ENCODE measurements around the gene ADSS1.

ADSS1 gene

DNA sequence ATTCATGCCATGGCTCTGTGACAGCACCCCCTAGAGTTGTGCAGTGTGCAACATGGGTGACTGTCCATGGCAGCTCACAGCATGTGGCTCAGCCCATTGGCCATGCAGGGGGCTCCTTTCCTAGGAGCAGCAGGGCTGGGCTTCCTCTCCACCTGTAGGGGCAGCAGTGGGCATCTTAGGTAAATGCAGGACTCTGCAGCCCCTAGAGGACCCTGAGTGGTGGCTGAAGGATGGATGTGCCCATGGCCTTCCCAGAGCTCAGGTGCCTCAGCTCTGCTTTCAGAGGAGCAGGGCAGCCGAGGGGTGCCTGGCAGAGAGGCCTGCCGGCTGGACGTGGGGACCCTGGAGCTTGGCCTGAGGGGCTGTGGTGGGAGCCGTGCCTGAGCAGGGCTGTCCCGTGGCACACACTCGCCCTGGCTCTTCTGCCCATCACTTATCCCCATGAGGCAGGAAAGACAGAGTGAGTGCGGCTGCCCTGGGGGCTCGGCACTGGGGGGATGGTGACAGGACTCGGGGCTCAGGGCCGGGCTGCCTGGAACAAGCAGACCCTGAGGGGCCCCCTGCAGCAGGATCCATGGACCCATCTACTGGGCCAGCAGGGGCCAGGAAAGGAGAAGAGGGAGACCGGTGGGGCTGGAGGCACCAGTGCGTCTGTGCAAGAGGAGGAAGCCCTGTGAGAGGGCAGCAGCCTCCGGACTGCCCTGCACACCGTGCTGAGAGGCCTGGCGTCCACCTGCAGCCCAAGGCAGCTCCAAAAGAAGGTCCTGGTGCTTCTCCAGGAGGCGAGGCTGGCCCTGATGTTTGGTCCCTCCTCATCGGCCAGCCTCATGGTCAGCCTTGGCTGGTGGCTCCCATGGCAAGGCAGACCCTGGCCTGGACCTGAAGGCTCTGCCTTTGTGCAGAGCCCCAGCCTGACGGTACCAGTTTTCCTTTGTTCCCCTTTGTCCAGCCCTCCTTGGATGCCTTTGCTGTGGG, 7.6 kb downstream of the ADSS1 start:
- no peak for DNase-seq (ENCODE audit: low read depth in 2 of 3, low spot score in 2 of 3)

DNA sequence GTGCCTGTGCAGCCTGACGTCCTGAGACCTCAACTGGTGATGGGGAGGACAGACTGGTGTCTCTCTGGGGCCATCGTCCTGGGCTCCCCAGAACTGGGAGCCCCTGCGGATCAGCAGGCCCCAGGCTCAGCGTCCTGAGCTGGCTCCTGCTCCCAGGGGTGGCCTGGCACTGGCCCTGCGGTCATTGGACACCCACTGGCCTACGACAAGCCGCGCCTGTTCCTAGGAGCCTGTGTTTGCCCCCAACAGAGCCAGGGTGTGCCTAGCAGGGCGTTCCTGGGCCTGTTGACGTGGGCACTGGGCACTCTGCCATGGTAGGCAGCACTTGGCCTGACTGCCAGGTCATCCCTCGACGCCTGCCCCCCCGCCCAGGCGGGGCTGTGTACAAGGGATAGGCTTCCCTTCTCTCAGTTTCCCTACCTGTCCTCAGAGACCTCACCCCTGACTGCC, 8.4 kb downstream of the ADSS1 start:
- DNase-seq (ENCODE audit: low read depth in 2 of 3, low spot score in 2 of 3): no peak

DNA sequence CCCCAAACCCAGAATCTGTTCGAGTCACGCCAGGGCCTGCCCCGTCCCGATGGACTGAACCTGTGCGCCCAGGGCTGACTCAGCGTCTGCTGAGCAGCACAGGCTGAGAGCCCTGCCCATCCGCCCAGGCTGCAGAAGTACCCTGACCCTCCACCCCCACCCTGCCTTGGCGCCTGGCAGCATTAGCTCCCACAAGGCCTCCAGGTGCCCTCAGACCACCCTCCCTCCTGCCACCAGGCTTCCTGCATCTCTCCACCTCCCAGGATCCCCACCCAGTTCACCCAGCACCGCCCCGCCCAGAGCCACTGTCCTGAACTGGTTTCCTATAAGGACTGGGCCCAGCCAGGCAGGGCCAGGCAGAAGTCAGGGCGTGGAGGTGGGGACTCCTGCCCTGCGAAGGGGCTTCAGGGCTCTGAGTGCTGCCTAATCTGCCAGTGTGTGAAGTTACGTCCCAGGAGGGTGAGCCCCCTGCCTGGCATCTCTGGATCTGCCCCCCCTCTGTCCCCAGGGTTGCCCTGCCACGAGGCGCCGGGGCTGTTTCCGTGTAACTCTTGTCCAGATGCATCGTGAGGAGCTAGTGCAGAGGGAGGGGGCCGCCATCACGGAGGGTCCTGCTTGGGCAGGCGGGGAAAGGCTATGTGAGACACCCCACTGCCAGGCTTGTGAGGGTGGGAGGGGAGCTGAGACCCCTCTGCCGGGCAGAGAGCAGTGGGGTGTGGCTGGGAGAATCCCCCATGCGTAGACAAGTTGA, 9.1 kb downstream of the ADSS1 start:
- no peak for DNase-seq (ENCODE audit: low read depth in 2 of 3, low spot score in 2 of 3)

DNA sequence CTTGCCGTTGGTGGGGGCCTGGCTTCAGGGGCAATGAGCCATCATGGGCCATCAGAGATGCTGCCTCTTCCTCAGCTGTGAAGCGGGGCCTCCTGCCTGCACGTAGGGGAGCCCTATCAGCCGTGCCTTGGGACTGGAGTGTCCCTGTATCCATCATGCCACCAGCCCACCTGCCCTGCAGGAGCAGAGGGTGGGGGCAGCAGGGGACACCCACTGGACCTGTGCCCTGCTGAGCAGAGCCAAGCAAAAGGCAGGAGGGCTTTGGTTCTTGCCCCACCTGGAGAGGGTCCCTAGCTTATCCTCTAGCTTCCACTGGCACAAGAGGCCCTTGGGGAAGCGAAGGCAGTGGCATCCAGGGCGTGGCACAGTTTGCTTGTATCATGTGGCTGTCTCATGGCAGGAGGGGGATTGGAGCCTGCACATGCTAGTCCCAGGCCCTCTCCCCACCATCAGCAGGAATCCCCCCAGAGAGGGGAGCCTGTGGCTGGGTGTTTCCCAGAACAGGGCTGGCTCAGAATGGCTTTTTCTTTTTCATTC, 10.1 kb downstream of the ADSS1 start:
- no peak for DNase-seq (ENCODE audit: low read depth in 2 of 3, low spot score in 2 of 3)

DNA sequence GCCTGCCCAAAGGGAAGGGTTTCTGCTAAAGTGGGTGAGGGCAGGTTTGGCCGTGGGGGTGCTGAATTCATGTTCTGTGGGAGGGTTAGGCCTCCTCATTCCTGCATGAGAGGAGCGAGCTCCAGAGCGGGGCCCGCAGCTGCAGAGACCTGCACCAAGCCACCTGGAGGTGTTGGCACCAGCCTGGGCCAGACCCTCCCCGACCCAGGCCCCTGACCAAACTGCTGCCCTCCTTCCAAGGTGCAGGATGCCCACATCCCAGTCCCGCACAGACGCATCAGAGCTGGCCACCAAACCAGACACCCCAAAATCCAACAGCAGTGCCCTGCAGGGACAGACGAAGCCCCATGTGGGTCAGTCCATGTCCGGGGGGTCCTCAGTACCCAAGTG, 10.6 kb downstream of the ADSS1 start:
- no peak for DNase-seq (ENCODE audit: low read depth in 2 of 3, low spot score in 2 of 3)

DNA sequence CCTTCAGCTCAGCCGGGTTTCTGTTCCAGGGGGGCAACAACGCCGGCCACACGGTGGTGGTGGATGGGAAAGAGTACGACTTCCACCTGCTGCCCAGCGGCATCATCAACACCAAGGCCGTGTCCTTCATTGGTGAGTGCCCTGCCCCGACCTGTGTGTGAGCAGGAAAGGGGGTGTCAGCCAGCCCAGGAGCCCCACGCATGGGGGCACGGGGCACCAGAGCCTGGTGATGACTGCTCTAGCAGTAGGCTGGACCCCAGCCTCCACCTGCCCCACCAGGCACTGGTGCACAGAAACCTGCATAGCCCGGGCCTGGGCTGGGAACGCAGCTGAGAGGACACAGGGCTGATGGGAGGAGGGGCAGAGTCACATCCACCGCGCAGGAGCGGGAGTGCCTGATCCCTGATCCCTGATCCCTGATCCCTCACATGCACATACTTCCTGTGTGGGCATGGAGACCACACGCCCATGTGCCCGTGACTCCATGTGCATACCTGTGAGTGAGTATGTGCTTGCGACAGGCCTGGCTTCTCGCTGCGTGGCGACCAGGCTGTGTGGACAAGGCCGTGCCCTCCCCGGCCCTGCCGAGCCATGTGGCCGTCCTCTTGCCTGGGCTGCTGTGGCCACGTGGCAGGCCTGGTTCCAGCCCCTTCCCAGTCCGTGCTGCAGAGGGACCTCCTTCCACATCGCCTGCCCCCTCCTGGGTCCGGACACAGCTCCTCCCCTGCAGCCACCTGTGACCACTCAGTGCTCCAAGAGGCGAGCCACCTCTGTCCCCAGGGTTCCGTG, 11.2 kb downstream of the ADSS1 start:
- no peak for DNase-seq (ENCODE audit: low read depth in 2 of 3, low spot score in 2 of 3)

DNA sequence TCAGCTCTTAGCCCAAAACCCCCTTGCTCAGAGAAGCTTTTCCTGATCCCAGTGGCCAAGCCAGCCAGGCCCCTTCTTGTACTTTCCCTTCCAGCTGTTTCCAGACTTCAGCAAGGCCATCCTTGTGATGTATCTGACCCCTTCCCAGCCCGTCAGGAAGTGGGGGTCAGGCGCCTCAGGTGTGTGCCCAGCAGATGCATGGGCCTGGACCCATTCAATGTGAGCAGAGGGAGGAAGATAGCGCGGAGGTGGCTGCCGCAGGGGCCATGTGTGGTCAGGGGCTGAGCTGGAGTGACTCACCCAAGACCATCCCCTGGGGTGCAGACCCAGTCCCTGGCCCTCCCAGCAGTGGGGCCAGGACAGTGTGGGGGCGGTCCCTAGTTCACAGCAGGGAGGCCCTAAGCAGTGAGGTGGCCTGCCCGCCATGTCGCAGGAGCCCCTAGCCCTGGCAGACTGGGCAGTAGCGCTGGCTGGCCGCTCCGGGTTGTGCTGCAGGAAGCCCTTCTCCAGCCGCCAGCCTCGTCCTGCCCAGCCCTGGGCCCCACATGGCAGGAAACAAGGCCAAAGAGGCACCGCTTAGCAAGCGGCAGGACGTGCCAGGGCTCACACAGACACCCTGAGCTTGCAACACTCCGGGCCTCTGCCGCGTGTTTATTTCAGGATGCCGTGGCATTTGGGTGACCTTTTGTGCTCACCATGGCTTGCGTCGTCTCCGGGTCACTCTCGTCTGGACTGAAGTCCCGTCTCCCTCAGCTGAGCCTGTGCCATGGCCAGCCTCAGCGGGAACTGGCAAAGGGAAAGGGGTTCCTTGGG, 12.0 kb downstream of the ADSS1 start:
- no peak for DNase-seq (ENCODE audit: low read depth in 2 of 3, low spot score in 2 of 3)

DNA sequence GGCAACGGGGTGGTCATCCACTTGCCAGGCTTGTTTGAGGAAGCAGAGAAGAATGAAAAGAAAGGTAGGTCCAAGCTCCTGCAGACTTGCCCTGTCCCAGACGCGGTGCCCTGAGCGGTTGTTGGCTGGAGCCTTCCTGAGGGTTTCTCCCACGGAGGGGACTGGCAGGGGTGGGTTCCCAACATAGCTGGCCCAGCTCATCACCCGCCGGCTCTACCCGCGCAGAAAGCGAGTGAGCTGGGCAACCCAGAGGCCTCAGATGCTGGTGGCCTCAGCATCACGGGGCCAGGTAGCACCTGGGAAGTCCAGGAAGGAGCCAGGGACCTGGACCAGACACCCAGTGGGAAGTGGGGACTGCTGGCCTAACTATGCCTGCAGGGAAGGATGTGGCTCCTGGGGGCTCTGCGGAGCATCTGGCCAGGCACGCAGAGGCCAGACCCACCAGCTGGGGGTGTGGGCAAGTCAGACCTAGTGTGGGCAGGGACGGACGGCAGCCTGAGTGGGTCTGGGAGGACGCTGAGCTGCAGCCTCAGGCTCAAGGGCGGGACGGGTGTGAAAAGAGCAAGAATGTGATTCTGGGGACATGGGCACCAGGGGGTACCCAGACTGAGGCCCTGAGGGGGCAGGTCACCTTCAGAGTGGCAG, 14.5 kb downstream of the ADSS1 start:
- DNase-seq (ENCODE audit: low read depth in 2 of 3, low spot score in 2 of 3): no peak

DNA sequence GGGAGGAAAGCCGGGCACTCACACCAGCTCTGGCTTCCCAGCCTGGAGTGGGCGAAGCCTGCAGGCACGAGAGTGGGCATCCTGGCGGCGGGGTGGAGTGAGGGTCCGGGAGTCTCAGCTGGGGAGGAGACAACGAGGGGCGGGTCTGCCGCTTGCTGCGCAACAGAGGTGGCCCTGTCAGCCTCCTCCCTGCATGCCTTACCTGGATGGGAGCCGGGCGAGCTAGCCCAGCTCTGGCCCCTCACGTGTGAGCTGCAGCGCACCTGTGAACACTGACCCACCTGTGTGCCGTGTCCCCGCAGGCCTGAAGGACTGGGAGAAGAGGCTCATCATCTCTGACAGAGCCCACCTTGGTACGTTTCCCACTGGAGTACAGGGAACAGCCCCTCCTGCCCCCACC, 15.0 kb downstream of the ADSS1 start:
- no peak for DNase-seq (ENCODE audit: low read depth in 2 of 3, low spot score in 2 of 3)

DNA sequence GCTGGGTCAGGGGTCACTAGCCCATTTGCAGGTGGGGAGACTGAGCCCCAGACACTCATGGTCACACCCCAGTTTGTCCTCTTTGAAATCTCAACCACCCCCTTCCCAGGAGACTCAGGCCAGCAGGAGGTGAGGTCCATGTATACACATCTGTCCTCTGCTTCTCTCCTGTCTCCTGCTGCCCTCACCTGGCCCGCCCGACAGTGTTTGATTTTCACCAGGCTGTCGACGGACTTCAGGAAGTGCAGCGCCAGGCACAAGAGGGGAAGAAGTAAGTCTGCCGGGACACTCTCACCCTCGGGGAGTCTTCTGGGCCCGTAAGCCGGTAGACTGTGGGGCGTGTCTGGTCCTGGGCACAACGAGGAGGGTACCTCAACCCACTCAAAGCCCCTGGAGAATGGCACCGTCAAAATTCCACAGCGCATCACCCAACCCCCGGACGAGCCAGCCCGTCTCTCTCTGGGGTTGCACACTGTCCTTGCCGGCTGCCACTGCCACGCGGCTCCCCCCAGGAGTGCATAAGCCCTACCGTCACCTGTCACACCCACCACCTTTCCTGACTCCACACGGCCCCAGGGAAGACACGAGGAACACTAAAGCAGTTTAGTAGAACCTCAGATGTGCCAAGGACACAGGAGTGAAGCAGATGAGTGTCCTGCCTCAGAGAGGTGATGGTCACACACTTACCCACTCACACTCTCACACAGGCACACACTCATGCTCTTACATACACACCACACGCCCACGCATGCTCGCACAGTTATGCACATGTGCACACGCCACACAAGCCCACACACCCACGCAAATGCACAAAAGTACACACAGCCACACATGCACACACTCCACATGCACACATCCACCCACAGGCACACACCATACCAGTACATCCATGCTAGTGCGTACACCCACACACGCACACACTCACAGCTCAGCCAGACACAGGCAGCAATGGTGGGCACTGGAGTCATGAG, 15.8 kb downstream of the ADSS1 start:
- DNase-seq (ENCODE audit: low read depth in 2 of 3, low spot score in 2 of 3): no peak

DNA sequence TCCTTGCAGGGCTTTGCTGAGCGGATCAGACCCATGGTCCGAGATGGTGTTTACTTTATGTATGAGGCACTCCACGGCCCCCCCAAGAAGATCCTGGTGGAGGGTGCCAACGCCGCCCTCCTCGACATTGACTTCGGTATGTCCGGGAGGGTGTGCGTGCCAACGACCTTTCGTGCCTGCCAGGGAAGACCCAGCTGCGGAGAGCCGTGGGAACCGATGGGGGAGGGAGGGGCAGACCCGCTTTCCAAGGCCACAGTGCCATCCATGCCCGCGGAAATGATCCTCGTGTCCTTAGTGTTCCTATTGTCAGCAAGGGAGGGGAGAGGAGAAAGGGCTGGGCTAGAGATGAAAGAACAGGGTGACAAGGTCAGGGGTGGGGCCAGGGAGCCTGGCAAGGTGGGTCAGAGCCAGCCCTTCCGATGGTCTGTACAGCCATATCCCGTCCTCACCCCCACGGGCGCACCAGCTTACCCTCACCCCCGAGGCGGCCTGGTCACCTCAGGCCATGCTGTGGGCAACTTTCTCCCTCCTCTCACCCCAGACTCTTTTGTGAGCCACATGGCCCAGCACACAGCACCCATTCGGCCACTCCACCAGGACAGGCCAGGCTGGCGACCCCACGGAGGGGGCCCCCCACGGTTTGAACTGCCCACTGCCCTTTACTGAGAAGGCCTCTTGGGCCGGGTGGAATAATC, 17.2 kb downstream of the ADSS1 start:
- DNase-seq (ENCODE audit: low read depth in 2 of 3, low spot score in 2 of 3): no peak

DNA sequence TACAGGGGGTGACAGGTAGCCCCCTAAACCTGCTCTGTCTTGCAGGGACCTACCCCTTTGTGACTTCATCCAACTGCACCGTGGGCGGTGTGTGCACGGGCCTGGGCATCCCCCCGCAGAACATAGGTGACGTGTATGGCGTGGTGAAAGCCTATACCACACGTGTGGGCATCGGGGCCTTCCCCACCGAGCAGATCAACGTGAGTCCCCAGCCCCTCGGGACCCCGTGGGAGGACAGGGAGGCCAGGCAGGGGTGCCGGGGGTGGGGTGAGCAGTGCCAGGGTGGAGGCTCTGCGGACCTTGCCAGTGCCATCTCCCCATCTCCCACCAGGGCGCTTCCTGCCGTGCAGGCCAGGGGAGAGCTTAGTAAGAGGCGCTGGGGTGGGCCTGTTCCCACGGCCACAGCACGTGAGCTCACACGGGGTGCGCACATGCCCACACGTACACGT, 17.8 kb downstream of the ADSS1 start:
- DNase-seq (ENCODE audit: low read depth in 2 of 3, low spot score in 2 of 3): no peak

DNA sequence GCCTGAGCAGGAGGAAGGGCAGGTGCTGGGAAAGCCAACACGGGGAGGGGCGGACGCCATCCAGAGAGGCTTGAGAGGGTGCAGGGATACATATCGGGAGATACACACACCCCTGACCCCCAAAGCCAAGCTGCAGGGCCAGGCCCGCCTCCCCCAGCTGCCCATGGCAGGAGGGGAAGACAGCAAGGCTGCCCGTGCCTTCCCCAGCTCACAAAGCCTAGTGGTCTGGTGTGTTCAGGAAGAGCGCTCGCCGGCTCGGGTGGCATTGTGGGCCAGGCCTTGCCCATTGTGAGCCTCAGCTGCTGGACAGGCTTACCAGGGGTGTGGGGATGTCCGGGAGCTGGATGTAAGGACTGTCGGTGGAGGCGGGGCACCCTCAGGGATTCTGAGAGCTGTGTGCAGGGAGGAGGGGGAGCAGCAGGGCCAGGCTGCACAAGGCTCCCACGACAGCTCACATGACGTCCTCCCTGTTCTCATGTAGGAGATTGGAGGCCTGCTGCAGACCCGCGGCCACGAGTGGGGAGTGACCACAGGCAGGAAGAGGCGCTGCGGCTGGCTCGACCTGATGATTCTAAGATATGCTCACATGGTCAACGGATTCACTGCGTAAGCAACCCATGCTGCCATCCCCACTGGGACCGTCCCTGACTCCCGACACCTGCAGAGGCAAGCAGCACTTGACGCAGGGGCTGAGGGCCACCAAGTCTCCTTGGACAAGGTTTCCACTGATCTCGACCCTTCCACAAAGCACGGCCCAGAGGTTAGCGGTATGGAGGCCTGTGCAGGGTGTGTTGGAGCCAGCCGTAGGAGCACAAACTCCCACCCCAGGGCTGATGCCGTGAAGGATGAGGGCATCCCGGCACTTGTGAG, 18.8 kb downstream of the ADSS1 start:
- no peak for DNase-seq (ENCODE audit: low read depth in 2 of 3, low spot score in 2 of 3)

DNA sequence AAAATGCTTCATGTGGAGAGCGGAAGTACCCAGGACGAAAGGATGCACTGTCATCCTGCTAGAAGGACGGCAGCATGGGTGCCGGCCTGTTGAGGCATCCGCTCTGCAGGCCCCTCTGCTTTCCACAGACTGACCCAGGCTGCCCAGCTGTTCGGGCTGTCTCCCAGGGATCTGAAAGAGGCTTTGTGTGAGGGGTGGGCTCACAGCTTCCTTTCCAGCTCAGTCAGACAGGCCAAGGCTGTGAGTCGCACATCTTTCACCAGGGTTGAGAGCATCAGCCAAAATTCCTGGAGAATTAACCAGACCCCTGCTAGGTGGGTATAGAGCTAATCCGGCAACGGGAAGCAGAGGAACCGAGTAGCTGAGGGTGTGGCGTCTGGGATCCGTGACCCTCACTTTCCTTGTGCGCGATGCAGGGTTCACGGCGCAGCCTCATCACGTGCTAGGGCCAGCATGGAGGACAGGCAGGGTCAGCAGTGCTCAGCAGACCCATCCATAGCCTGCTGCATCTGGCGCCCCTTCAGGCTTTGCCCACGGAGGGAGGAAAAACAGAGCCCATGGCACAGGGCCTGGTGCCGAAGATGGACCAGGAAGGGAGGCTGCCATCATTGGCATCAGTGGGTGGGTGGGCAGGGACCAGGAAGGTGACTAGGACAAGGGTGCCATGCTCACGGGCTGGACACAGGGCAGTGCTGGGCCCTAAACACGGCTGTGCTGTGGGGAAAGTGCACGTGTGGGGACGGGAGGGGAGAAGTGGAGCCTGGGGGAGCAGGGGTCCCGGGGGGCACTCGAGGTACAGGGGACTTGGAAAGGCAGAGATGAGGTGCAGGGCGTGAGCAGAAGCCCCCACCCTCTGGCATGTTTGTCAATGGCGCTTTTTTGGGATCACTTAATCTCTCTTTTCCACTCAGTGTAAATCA, 19.7 kb downstream of the ADSS1 start:
- DNase-seq (ENCODE audit: low read depth in 2 of 3, low spot score in 2 of 3): no peak

DNA sequence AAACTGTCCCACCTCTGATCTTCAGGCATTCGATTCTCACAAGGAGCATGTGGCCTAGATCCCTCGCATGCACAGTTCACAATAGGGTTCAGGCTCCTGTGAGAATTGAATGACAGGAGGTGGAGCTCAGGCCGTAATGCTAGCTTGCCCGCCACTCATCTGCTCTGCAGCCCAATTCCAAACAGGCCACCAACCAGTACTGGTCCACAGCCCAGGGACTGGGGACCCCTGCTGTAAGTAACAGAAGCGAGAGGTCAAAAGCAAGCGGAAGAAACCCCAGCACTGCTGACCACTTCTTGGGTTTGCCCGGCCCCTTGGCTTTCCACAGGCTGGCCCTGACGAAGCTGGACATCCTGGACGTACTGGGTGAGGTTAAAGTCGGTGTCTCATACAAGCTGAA, 20.5 kb downstream of the ADSS1 start:
- DNase-seq (ENCODE audit: low read depth in 2 of 3, low spot score in 2 of 3): no peak

DNA sequence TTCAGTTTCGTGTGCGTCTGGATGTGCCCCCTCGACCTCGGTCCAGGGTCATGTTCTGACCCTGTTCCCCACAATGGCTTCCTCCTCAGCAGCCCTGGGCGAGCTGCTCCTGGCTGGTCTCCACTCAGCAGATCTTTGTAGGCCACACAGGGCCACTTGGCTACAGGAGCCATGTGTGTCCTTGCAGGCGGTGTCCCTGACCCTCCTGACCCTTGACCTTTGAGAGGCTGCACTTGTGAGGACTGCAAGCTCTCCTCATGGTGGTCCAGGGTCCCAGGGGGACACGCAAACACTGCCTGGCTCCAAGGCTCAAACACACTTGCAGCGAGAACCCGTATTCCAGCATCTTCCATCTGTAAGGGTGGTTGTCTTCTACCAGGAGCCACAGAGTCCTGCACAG, 21.4 kb downstream of the ADSS1 start:
- DNase-seq (ENCODE audit: low read depth in 2 of 3, low spot score in 2 of 3): no peak
